H1 (cell line): ENCODE results near the gene SMIM9. TPM values are rescaled to one million over a fixed set of nuclear protein-coding genes. Genes with fewer than 3 reads are reported as not detected.

ENCODE experiments used
- CTCF ChIA-PET: fragments of 300-600 bp; sonication (Branson Sonifier 250); formaldehyde crosslinking; loops from one replicate; lab custom pipeline; 2021; ENCODE audit not compliant: partially characterized antibody; lab: Charles Lee
- POLR2A ChIA-PET: fragments of 300-600 bp; sonication (Branson Sonifier 250); formaldehyde crosslinking; loops from one replicate; lab custom pipeline; 2021; ENCODE audit warnings: inconsistent platforms; ENCODE audit not compliant: partially characterized antibody; lab: Charles Lee
- DNase-seq, 2 experiments: peaks; one replicate each; pipeline versions ENCODE4 v3.0.0 to v3.0.0-alpha.2; 2010 to 2022; ENCODE audit warnings: low spot score in 2 of 2, low read depth in 1 of 2, mixed read lengths in 1 of 2
- FAIRE-seq: peaks from 2 replicates; lab custom pipeline; 2011; peaks lifted over from hg19 to GRCh38; lab: Jason Lieb, UNC
- H2AFZ ChIP-seq: 2 replicates; pipeline ENCODE4 v1.8.1; 2012; ENCODE audit warnings: low read length, inconsistent platforms
- H2AK5ac ChIP-seq: 2 replicates; pipeline ENCODE4 v1.6.1; 2013; ENCODE audit warnings: low read depth, low read length
- H2BK120ac ChIP-seq: replicated peaks from 2 replicates; pipeline ENCODE3; 2013; ENCODE audit warnings: low read depth, low read length, inconsistent platforms
- H2BK12ac ChIP-seq: 2 replicates; pipeline ENCODE4 v1.6.1; 2013; ENCODE audit warnings: low read depth, low read length
- H2BK15ac ChIP-seq: 2 replicates; pipeline ENCODE4 v1.6.1; 2013; ENCODE audit warnings: low read length
- H2BK20ac ChIP-seq: 2 replicates; pipeline ENCODE4 v1.6.1; 2013; ENCODE audit warnings: low read length
- H2BK5ac ChIP-seq: 2 replicates; pipeline ENCODE4 v1.6.1; 2013; ENCODE audit warnings: low read depth, low read length
- H3K14ac ChIP-seq: 2 replicates; pipeline ENCODE4 v1.6.1; 2013; ENCODE audit warnings: inconsistent platforms; ENCODE audit not compliant: insufficient read length
- H3K18ac ChIP-seq: 2 replicates; pipeline ENCODE4 v1.6.1; 2013; ENCODE audit warnings: low read length; ENCODE audit errors: extremely low read depth
- H3K23ac ChIP-seq: 2 replicates; pipeline ENCODE4 v1.6.1; 2013; ENCODE audit warnings: inconsistent platforms; ENCODE audit not compliant: insufficient read length
- H3K23me2 ChIP-seq: 2 replicates; pipeline ENCODE4 v1.6.1; 2013; ENCODE audit warnings: low read depth, low read length
- H3K27ac ChIP-seq: 2 replicates; pipeline ENCODE4 v1.6.1; 2011; ENCODE audit warnings: low read depth, low read length, inconsistent platforms
- H3K27me3 ChIP-seq, 4 experiments: replicated peaks in 1 of 4; 1 replicate in 1 of 4; 2 replicates in 3 of 4; pipeline versions ENCODE4 v1.6.1 to v1.8.1; 2011 to 2013; ENCODE audit warnings: low read length in 3 of 4, mild to moderate bottlenecking in 3 of 4, inconsistent platforms in 2 of 4, mixed read lengths in 2 of 4, moderate library complexity in 1 of 4; ENCODE audit not compliant: control insufficient read depth in 3 of 4, insufficient read depth in 3 of 4; ENCODE audit errors: extremely low read depth in 1 of 4
- H3K36me3 ChIP-seq, 4 experiments: 2 replicates each; pipeline versions ENCODE4 v1.6.1 to v1.8.1; 2011 to 2013; ENCODE audit warnings: mild to moderate bottlenecking in 4 of 4, low read length in 3 of 4, moderate library complexity in 2 of 4, control low read depth in 1 of 4, inconsistent platforms in 1 of 4; ENCODE audit not compliant: insufficient read depth in 4 of 4, control insufficient read depth in 2 of 4
- H3K4ac ChIP-seq: replicated peaks from 2 replicates; pipeline ENCODE3; 2013; ENCODE audit warnings: low read length, low read depth, mixed read lengths, inconsistent platforms; ENCODE audit not compliant: insufficient read length
- H3K4me1 ChIP-seq, 4 experiments: replicated peaks in 1 of 4; 1 replicate in 1 of 4; 2 replicates in 3 of 4; pipeline versions ENCODE4 v1.6.1 to v1.8.1; 2011 to 2013; ENCODE audit warnings: low read length in 3 of 4, inconsistent platforms in 2 of 4, mixed read lengths in 1 of 4; ENCODE audit not compliant: insufficient read depth in 4 of 4, control insufficient read depth in 3 of 4
- H3K4me2 ChIP-seq, 2 experiments: 2 replicates each; pipeline versions ENCODE4 v1.6.1 to v1.8.1; 2011 to 2013; ENCODE audit warnings: low read depth in 2 of 2, low read length in 2 of 2, control low read depth in 1 of 2, inconsistent platforms in 1 of 2, mild to moderate bottlenecking in 1 of 2; ENCODE audit not compliant: insufficient read depth in 1 of 2
- H3K4me3 ChIP-seq, 4 experiments: fragments of 200-600, 300-600 bp in 1 of 4; sonication (generic), shearing (Covaris generic), sonication (Bioruptor Twin) in 1 of 4; 2 replicates each; pipeline versions ENCODE4 v1.5.1 to v1.8.1; 2011 to 2016; ENCODE audit warnings: low read length in 4 of 4, low read depth in 3 of 4, control low read depth in 2 of 4, inconsistent platforms in 2 of 4, mild to moderate bottlenecking in 2 of 4, mixed read lengths in 1 of 4, moderate library complexity in 1 of 4; ENCODE audit not compliant: insufficient read depth in 2 of 4; ENCODE audit errors: extremely low read depth in 1 of 4
- H3K56ac ChIP-seq: replicated peaks from 2 replicates; pipeline ENCODE3; 2013; ENCODE audit warnings: low read depth, mild to moderate bottlenecking, mixed read lengths, low read length, inconsistent platforms; ENCODE audit not compliant: insufficient read length
- H3K79me1 ChIP-seq: 2 replicates; pipeline ENCODE4 v1.6.1; 2013; ENCODE audit warnings: low read depth, low read length, control low read depth
- H3K79me2 ChIP-seq, 2 experiments: 2 replicates each; pipeline versions ENCODE4 v1.6.1 to v1.8.1; 2012 to 2013; ENCODE audit warnings: low read length in 2 of 2, mild to moderate bottlenecking in 2 of 2, inconsistent platforms in 1 of 2; ENCODE audit not compliant: insufficient read depth in 2 of 2, control insufficient read depth in 1 of 2
- H3K9ac ChIP-seq, 4 experiments: replicated peaks in 1 of 4; 1 replicate in 1 of 4; 2 replicates in 3 of 4; pipeline versions ENCODE4 v1.6.1 to v1.8.1; 2011 to 2013; ENCODE audit warnings: low read depth in 3 of 4, low read length in 3 of 4, control low read depth in 2 of 4, mild to moderate bottlenecking in 2 of 4, moderate library complexity in 2 of 4, inconsistent platforms in 1 of 4; ENCODE audit errors: extremely low read depth in 1 of 4
- H3K9me3 ChIP-seq, 2 experiments: 2 replicates each; pipeline versions ENCODE4 v1.6.1 to v1.8.1; 2012 to 2013; ENCODE audit warnings: mild to moderate bottlenecking in 2 of 2, moderate library complexity in 2 of 2, control low read depth in 1 of 2, inconsistent platforms in 1 of 2, low read depth in 1 of 2, low read length in 1 of 2, mixed read lengths in 1 of 2; ENCODE audit not compliant: insufficient read depth in 2 of 2
- H4K20me1 ChIP-seq, 2 experiments: replicated peaks in 1 of 2; 2 replicates each; pipeline versions ENCODE3 to v1.8.1; 2011 to 2013; ENCODE audit warnings: inconsistent platforms in 2 of 2, low read length in 2 of 2, mild to moderate bottlenecking in 1 of 2; ENCODE audit not compliant: insufficient read depth in 2 of 2, control insufficient read depth in 1 of 2
- H4K5ac ChIP-seq: 2 replicates; pipeline ENCODE4 v1.6.1; 2013; ENCODE audit warnings: low read length, low read depth, mixed read lengths, inconsistent platforms; ENCODE audit not compliant: insufficient read length
- H4K8ac ChIP-seq: 2 replicates; pipeline ENCODE4 v1.8.0; 2013; ENCODE audit warnings: mild to moderate bottlenecking, moderate library complexity, low read length, inconsistent platforms; ENCODE audit not compliant: insufficient read depth; ENCODE audit errors: extremely low read depth
- H4K91ac ChIP-seq: replicated peaks from 2 replicates; pipeline ENCODE3; 2013; ENCODE audit warnings: low read length, mixed read lengths, inconsistent platforms; ENCODE audit not compliant: insufficient read length
- CEBPB ChIP-seq: IDR thresholded peaks from 2 replicates; pipeline ENCODE4 v1.6.1; 2012; ENCODE audit warnings: low read depth, low read length
- EZH2 ChIP-seq: fragments of 200-600 bp; sonication (generic); IDR thresholded peaks from 2 replicates; pipeline ENCODE4 v1.7.1; 2012; ENCODE audit warnings: low read depth, mild to moderate bottlenecking, moderate library complexity, low read length, inconsistent platforms; ENCODE audit not compliant: severe bottlenecking
- NRF1 ChIP-seq: IDR thresholded peaks from 2 replicates; pipeline ENCODE4 v1.6.1; 2011; ENCODE audit warnings: mild to moderate bottlenecking, low read depth, low read length, improper control_type of control experiment
- RAD21 ChIP-seq, 2 experiments: IDR thresholded peaks in 1 of 2; conservative IDR thresholded peaks in 1 of 2; 2 replicates each; pipeline ENCODE4 v1.6.1; 2011; ENCODE audit warnings: low read depth in 2 of 2, low read length in 2 of 2, improper control_type of control experiment in 1 of 2, inconsistent platforms in 1 of 2, mild to moderate bottlenecking in 1 of 2, moderate library complexity in 1 of 2
- RXRA ChIP-seq: IDR thresholded peaks from 2 replicates; pipeline ENCODE4 v1.6.1; 2011; ENCODE audit warnings: low read depth, mild to moderate bottlenecking, low read length, moderate library complexity; ENCODE audit not compliant: insufficient read depth
- TAF1 ChIP-seq: IDR thresholded peaks from 2 replicates; pipeline ENCODE4 v1.6.1; 2011; ENCODE audit warnings: mild to moderate bottlenecking, low read depth, low read length
- TAF7 ChIP-seq: optimal IDR thresholded peaks from 2 replicates; pipeline ENCODE3; 2011; ENCODE audit warnings: low read depth, mild to moderate bottlenecking, inconsistent platforms, low read length, moderate library complexity, borderline replicate concordance
- WGBS, 2 experiments: shearing (Covaris generic) in 1 of 2; methylation state at CpG; one replicate each; pipeline versions ENCODE4 v1.1.6 to v1.1.7; 2013 to 2015; ENCODE audit warnings: low lambda C conversion rate in 2 of 2, mixed read lengths in 2 of 2, inconsistent platforms in 1 of 2, low coverage in 1 of 2, missing lambda C conversion rate in 1 of 2; ENCODE audit not compliant: insufficient replicate concordance in 2 of 2, insufficient coverage in 1 of 2, insufficient read length in 1 of 2; ENCODE audit errors: extremely low coverage in 1 of 2, missing lambda C conversion rate in 1 of 2; 5-methylcytosine and 5-hydroxymethylcytosine counted together
- polyA plus RNA-seq, 7 experiments: library from polyadenylated mRNA; depleted of rRNA in 3 of 7; stranded (reverse) in 5 of 7; unstranded in 2 of 7; fragments of >200 nt in 5 of 7; fragments of 200-250 nt in 2 of 7; gene quantifications; 1 replicate in 5 of 7; 2 replicates in 1 of 7; 4 replicates in 1 of 7; pipeline versions ENCODE4 v1.2.1 to v1.2.3, GENCODE V29; 2011 to 2013; ENCODE audit warnings: missing spikeins in 2 of 7, mixed read lengths in 2 of 7
- total RNA-seq: library from RNA; stranded (reverse); fragmentation: NEBNext Ultra II Directional; extraction: Animal tissue kit (Norgen Biotek cat#: 25700); gene quantifications from 2 replicates; pipeline ENCODE4 v1.2.1, GENCODE V29; 2021

Gene SMIM9
- total and polyA plus RNA-seq, 2 of the 8 experiments (the other 6 are each of a cell fraction or from before 2014, with no cell fraction given) = not detected

DNA sequence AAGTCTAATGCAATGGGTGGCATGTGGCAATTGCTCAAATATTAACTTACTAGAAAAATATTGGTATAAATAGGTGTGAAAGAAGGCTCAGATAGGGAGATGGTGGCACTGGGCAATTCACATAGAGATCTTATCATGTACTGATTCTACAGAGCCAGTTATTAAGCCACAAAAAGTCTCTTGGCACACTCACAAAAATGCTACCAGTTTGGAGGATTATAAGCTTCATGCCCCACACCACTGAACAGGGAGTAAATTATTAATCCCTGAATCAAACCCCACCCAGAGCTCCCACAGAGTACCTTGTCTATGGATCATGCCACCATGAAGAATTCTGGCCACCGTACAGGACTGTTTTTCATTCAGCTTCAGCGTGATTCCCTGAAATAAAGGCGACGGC is 43.0 kb downstream of the SMIM9 start:
- Histone ChIP-seq H3K23ac (no peak overlapping the region), H3K4me2 (no peak overlapping the region), H3K9ac (no peak overlapping the region), H4K91ac (no peak overlapping the region), H3K14ac (no peak overlapping the region), H3K4ac (no peak overlapping the region), H3K9me3 (no peaks in the 10 kb centered on the region), H3K23me2 (no peaks in the 10 kb centered on the region), H2BK15ac (no peak overlapping the region), H3K18ac (no peak overlapping the region), H3K79me1 (no peaks in the 10 kb centered on the region), H2AFZ (no peak overlapping the region), H2BK20ac (no peak overlapping the region), H2AK5ac (no peak overlapping the region), H4K5ac (no peak overlapping the region), H3K36me3 (no peaks in the 10 kb centered on the region), H4K8ac (no peak overlapping the region), H2BK120ac (no peak overlapping the region), H3K56ac (no peak overlapping the region), H4K20me1 (no peaks in the 10 kb centered on the region), H3K4me3 (no peak overlapping the region), H3K27ac (no peak overlapping the region), H3K4me1 (peaks cover 0 to 2% (median 0%) of the 10 kb centered on the region in 4 experiments; a peak in 1 of 7 replicates), H2BK12ac (no peak overlapping the region), H3K27me3 (no peaks in the 10 kb centered on the region), H2BK5ac (no peak overlapping the region), H3K79me2 (no peaks in the 10 kb centered on the region)
- 66% methylated on average over 4 of the region's 4 CpGs; no CpG with 5 or more reads in 1 of the 2 experiments for WGBS, 2 experiments
- no peak for FAIRE-seq
- no peak for DNase-seq
- POLR2A ChIA-PET = interaction anchor here (1.2 kb wide), 1 partner anchor 12 kb away, joined by 3 read pairs; no protein-coding TSS in a partner anchor
- TF ChIP-seq RXRA (no peak), CEBPB (no peak), TAF7 (no peak), RAD21 (IDR thresholded peaks at IDR 0.05 in 1 of 2, conservative IDR thresholded peaks at IDR 0.05 in 1 of 2; ENCODE audit: low read depth in 2 of 2, low read length in 2 of 2) (no peak), NRF1 (no peak), EZH2 (no peak), TAF1 (no peak)
- CTCF ChIA-PET = no interaction called here
